HUES48 (cell line): ENCODE results near the gene COG5.
"Not testable (repeated sequence)": the region's sequence is repeated elsewhere in the genome, so short reads cannot be mapped to it uniquely, and the experiment has no call there.

Source experiments
- H3K27ac ChIP-seq: one replicate; pipeline ENCODE4 v1.7.0; 2013; ENCODE audit warnings: low read depth, low read length, inconsistent platforms
- H3K27me3 ChIP-seq: 2 replicates; pipeline ENCODE4 v1.6.1; 2013; ENCODE audit warnings: mild to moderate bottlenecking, low read length; ENCODE audit not compliant: control insufficient read depth, insufficient read depth
- H3K36me3 ChIP-seq: 2 replicates; pipeline ENCODE4 v1.6.1; 2013; ENCODE audit warnings: low read length; ENCODE audit not compliant: control insufficient read depth, insufficient read depth
- H3K4me1 ChIP-seq: 2 replicates; pipeline ENCODE4 v1.6.1; 2013; ENCODE audit warnings: mild to moderate bottlenecking, low read length; ENCODE audit not compliant: control insufficient read depth, insufficient read depth
- H3K4me3 ChIP-seq: 2 replicates; pipeline ENCODE4 v1.5.1; 2013; ENCODE audit warnings: mild to moderate bottlenecking, low read depth, low read length
- H3K9ac ChIP-seq: 2 replicates; pipeline ENCODE4 v1.6.1; 2013; ENCODE audit warnings: mild to moderate bottlenecking, low read depth, low read length, moderate library complexity
- H3K9me3 ChIP-seq: 2 replicates; pipeline ENCODE4 v1.6.1; 2013; ENCODE audit warnings: low read length; ENCODE audit not compliant: control insufficient read depth, insufficient read depth

The COG5 gene

GRCh38 chr7:107544848-107545591, 18.7 kb downstream of the COG5 start:
- Histone ChIP-seq H3K4me1 (no peaks in the 10 kb centered on the region), H3K27me3 (no peaks in the 10 kb centered on the region), H3K9ac (no peak overlapping the region), H3K9me3 (no peaks in the 10 kb centered on the region), H3K27ac (no peak overlapping the region), H3K4me3 (no peak overlapping the region), H3K36me3 (peaks cover 28% of the 10 kb centered on the region)

DNA sequence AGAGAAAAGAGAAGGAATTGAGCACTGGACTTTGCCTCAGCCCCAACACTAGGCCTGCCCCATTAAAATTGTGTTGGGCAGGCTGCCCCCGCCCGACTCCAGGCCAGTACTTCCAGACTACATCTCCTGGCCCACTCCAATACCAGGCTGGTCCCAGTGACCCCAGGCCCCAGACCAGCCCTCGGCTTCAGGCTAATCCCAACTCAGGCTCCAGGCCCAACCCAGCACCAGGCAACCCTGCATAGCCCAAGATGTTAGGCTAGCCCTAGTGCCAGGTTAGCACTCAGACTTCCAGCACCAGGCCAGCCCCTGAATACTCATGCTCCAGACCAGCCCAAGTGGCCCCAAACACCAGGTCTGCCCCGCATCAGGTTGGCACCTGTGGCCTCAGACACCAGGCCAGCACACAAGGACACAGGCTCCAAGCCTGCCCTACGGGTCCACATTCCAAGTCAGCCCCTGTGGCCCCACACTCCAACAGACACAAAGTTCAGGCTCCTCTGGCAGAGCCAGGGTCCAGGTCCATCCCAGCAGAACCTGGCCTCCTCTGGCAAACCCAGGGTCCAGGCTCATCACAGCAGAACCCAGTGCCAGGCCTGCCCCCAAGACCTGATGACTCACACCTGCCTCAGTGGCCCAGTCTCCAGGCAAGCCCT, 20.3 kb downstream of the COG5 start:
- no peak overlapping the region for H3K9ac ChIP-seq
- no peak overlapping the region for H3K27ac ChIP-seq
- H3K9me3 ChIP-seq, result no peaks in the 10 kb centered on the region
- H3K27me3 ChIP-seq, result no peaks in the 10 kb centered on the region
- H3K4me3 ChIP-seq, result no peak overlapping the region
- peaks cover 3% of the 10 kb centered on the region for H3K4me1 ChIP-seq
- H3K36me3 ChIP-seq, result peaks cover 37% of the 10 kb centered on the region

DNA sequence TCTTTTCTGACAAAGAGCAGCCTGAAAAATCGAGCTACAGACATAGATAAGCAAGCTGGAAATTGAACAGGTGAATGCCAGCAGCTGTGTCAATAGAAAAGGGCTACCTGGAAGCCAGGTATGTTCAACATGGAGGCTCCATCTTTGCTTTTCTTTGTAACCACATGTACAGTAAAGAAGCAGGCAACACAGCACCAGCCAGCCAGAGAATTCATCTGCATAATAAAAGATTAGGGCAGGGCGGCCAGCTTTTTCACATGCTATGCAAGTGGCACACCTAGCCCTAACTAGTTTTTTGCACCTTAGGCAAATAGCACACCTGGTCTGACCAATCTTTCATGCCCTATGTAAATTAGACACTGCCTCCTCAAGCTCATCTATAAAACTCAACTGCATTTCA, 25.7 kb downstream of the COG5 start:
- H3K9me3 ChIP-seq, result no peaks in the 10 kb centered on the region
- 0 out of 2 replicates have a peak, but pooled peaks cover 9% of the 10 kb centered on the region for H3K36me3 ChIP-seq
- H3K27me3 ChIP-seq, result no peaks in the 10 kb centered on the region
- H3K27ac ChIP-seq, result no peak overlapping the region
- H3K9ac ChIP-seq, result no peak overlapping the region
- H3K4me3 ChIP-seq, result no peak overlapping the region
- H3K4me1 ChIP-seq, result peaks cover 11% of the 10 kb centered on the region

DNA sequence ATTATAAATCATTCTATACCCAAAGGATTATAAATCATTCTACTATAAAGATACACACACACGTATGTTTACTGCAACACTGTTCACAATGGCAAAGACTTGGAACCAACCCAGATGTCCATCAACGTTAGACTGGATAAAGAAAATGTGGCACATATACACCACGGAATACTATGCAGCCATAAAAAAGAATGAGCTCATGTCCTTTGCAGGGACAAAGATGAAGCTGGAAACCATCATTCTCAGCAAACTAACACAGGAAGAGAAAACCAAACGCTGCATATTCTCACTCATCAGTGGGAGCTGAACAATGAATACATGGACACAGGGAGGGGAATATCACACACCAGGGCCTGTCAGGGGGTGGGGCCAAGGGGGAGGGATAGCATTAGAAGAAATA, 26.5 kb downstream of the COG5 start:
- not testable (repeated sequence) for H3K9ac ChIP-seq, H3K27ac ChIP-seq, H3K27me3 ChIP-seq, H3K36me3 ChIP-seq, H3K4me3 ChIP-seq, H3K9me3 ChIP-seq
- peaks cover 11% of the 10 kb centered on the region for H3K4me1 ChIP-seq

- Histone ChIP-seq H3K9ac (no peak overlapping the region), H3K27ac (no peak overlapping the region), H3K4me3 (no peak overlapping the region), H3K9me3 (no peaks in the 10 kb centered on the region), H3K27me3 (no peaks in the 10 kb centered on the region), H3K4me1 (peaks cover 12% of the 10 kb centered on the region), H3K36me3 (0 out of 2 replicates have a peak, but pooled peaks cover under 1% of the 10 kb centered on the region)
Observed at GRCh38 chr7:107534139-107534538, 29.6 kb downstream of the COG5 start.

GRCh38 chr7:107530751-107531150, 33.0 kb downstream of the COG5 start:
- Histone ChIP-seq H3K27me3 (no peaks in the 10 kb centered on the region), H3K36me3 (peaks cover 13% of the 10 kb centered on the region), H3K9ac (no peak overlapping the region), H3K4me1 (peaks cover 9% of the 10 kb centered on the region; the same call in 1 of the 2 replicates), H3K27ac (no peak overlapping the region), H3K9me3 (no peaks in the 10 kb centered on the region), H3K4me3 (no peak overlapping the region)

- no peaks in the 10 kb centered on the region for H3K27me3 ChIP-seq
- H3K9me3 ChIP-seq, result no peaks in the 10 kb centered on the region
- H3K4me3 ChIP-seq, result no peak overlapping the region
- H3K36me3 ChIP-seq, result peaks cover 17% of the 10 kb centered on the region
- no peak overlapping the region for H3K9ac ChIP-seq
- peaks cover 9% of the 10 kb centered on the region; the same call in 1 of the 2 replicates for H3K4me1 ChIP-seq
- H3K27ac ChIP-seq, result no peak overlapping the region
Observed at GRCh38 chr7:107528461-107528860, 35.3 kb downstream of the COG5 start.

- H3K4me3 ChIP-seq, result no peak overlapping the region
- H3K27ac ChIP-seq, result no peak overlapping the region
- peaks cover 17% of the 10 kb centered on the region for H3K36me3 ChIP-seq
- H3K4me1 ChIP-seq, result peaks cover 9% of the 10 kb centered on the region; the same call in 1 of the 2 replicates
- no peak overlapping the region for H3K9ac ChIP-seq
- H3K27me3 ChIP-seq, result no peaks in the 10 kb centered on the region
- H3K9me3 ChIP-seq, result no peaks in the 10 kb centered on the region
Observed at GRCh38 chr7:107527196-107527595, 36.5 kb downstream of the COG5 start.

DNA sequence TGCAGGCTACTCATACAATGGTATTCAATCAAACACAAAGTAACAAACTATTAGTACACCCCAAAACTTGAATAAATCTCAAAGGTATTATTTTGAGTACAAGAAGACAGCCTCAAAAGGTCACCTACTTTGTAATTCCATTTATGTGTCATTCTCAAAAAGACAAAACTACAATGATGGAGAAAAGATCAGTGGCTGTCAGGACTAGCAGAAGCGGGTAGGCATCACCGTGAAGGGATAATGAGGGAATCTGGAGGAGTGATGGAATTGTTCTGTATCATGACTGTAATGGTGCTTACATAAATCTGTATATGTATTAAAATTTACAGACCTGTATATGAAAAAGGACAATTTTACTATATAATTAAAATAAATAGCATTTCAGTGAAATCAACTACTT, 37.0 kb downstream of the COG5 start:
- H3K4me3 ChIP-seq, result no peak overlapping the region
- H3K27me3 ChIP-seq, result no peaks in the 10 kb centered on the region
- H3K27ac ChIP-seq, result no peak overlapping the region
- no peak overlapping the region for H3K9ac ChIP-seq
- H3K36me3 ChIP-seq, result peaks cover 17% of the 10 kb centered on the region
- no peaks in the 10 kb centered on the region for H3K9me3 ChIP-seq
- peaks cover 9% of the 10 kb centered on the region; the same call in 1 of the 2 replicates for H3K4me1 ChIP-seq

DNA sequence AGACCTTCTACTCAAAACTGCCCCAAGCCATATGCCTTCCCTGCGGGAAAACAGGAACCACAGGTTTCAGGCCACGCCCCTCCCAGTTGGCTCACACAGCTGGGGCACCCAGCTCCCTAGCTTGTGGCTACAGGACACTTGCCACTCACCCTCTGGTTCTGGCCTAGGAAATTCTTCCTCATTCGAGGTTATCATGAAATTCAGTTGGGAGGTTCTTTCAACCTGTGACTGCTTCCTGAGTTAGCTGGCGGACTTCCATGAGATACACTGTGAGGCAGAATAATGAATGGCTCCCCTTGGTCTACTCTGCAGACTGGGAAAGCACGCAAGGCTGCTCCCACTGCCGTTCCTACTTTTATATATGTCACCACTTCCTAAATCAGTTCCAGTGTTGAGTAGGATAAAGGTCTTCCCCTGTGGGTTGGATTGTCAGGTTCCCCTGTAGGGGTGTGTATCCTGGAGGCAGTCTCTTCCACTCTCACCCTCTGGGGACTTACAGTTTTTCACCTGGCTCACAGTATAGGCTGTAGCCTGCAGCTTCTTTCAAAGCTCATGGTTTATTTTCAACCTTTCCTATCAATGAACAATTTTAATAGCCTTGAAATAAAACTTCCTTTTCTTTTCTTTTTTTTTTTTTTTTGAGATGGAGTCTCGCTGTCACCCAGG, 56.9 kb downstream of the COG5 start:
- no peaks in the 10 kb centered on the region for H3K27me3 ChIP-seq
- no peak overlapping the region for H3K27ac ChIP-seq
- no peaks in the 10 kb centered on the region for H3K4me1 ChIP-seq
- H3K4me3 ChIP-seq, result no peak overlapping the region
- H3K9ac ChIP-seq, result no peak overlapping the region
- H3K36me3 ChIP-seq, result no peaks in the 10 kb centered on the region
- H3K9me3 ChIP-seq, result peaks cover 12% of the 10 kb centered on the region
